Central memory CD4-positive, alpha-beta T cell (primary cell): ENCODE results near the gene GSTP1.
"Not testable (repeated sequence)": the region's sequence is repeated elsewhere in the genome, so short reads cannot be mapped to it uniquely, and the experiment has no call there.

Experiments
- DNase-seq: peaks from one replicate; pipeline ENCODE4 v3.0.0; 2022

The GSTP1 gene

DNA sequence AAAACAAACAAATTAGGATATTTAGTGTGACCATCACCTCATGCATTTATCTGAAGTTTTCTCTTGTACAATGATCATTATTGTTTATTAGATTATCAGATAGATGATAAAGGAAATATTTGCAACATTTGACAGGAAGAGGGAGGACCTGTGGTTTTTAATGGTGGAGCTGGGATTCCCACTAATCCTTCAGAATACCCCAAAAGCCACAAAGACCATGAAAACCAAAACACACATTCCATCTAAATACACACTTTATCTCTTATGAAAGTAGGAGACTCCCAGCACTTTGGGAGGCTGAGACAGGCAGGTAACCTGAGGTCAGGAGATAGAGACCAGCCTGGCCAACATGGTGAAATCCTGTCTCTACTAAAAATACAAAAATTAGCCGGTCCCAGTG lies 15.5 kb downstream of the GSTP1 start:
- no peak for DNase-seq

DNA sequence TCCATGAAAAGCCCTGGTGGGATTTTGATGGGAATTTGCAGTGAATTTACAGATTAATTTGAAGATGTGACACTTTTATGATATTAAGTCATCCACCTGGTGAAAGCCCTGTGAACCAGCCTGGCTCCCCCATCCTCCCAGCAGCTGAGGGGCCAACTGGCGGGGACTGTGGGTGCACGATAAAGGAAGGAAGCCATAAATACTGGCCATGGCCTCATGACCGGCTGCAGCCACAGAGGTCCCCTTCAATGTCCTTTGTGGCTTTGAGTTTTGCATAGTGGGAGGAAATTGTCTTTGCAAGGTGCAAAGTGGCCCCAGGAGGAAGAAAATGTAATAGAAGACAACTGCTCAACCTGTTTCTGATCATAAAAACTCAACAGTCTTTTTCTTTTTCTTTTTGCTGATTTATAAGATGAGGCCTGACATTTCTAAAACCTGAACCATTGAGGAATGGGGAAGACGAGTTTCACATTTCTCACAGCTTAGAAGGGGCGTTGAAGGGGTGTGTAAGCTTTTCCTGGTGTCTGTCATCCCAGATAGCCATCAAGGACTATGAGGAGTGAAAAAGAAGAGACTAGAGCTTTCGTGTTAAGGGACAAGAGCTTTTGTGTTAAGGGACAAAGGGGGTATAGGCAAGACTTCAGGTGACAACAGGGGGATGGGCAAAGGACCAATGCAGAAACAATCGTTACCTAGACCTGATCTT lies 16.9 kb downstream of the GSTP1 start:
- no peak for DNase-seq

DNA sequence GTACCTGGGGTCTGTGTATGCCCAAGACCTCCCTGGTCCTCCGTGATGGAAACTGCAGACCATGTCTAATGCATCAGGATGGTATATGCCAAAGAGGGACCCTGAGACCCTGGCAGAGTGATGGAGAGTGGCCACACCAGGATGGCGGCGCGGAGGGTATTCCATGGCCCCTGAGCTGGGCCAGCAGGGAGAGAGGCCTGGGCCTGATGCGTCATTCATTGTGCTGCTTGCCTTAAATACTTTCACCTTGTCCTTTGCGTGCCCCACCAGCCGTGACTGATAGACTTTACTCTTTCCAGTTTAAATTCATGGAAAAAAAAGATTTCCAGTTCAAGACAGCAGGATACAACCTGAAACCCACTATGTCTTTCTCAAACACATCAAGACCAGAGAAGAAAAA lies 17.5 kb downstream of the GSTP1 start:
- DNase-seq, result no peak

DNA sequence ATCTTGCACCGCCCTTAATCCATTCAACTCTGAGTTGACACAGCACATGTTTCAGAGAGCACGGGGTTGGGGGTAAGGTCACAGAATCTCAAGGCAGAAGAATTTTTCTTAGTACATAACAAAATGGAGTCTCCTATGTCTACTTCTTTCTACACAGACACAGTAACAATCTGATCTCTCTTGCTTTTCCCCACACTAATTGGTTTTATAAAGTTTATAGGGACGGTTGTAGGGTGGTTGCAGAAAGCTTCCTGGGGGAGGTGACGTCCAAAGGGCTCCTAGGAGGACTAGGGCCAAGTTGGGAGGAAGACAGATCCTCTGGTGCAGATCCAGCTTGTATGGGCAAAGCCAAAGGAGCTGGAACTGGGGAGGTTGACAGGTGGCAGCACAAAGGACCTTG lies 20.5 kb downstream of the GSTP1 start:
- DNase-seq, result not testable (repeated sequence)

DNA sequence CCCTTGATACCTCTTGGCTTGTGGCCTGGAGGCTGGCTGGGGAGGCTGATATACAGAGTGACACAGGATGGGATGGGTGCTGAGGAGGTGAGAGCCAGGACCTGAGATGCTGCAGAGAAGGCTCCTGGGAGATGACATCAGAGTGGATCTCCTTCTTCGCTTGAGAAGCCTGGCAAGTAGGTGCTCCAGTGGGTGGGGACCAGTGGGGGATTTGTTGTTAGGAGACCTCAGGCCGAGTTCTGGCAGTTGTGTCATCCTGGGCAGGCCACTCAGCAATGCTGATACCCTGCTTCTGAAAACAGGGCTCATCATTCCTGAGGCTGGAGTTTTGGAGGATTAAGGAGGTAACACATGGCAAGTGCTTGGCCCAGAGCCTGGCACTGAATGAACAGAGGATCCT lies 21.2 kb downstream of the GSTP1 start:
- DNase-seq, result no peak

DNA sequence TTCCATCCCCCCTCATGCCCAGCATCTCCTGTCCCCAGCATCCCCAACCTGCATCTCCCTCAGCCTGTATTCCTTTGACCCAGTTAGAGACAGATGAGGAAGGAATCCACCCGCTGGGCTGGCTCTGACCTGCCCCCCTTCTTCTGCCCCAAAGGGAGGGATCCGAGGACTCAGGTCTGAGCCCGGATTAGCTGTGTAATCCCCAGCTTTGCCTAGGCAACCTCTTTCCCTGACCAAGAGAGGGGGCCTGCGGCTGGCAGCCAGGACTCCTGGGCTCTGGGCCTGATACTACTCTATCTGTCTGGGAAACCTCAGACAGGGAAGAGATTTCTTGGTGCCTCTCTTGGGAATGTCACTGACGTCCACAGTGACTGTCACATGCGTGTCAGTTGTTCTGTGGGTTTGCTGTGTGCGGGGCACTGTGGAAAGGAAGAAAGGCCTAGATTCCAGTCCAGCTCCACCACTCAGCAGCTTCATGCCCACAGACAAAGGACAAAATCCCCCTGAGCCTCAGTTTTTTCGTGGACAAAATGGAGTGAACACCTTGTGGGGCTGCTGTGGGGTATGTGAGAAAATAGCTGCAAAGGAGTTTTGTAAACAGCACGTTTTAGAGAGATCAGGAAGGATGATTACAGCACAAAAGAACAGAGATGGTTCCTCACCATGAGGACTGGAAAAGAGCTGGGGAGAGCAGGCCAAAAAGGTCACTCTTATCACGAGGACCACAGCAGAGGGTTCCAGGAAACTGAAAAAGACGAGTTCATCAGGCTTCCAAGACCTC lies 21.8 kb downstream of the GSTP1 start:
- DNase-seq, result no peak

DNA sequence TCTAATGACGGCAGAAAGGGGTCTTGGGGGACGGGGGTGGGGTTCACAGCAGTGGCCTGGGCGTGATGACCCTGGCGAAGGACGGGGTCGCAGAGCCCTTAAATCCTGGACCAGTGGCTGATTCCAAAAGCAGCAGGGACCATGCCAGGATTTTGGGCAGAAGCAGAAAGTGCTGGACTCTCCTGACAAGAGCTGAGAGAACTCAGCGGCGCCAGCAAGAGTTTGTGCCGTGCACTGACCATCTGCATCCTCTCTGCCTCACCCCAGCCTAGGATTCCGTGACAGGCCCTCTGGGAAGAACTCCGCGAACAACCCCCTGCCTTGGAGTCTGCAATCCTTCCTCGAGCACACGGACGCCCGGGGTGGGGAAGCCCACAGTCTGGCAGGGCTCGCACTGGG lies 22.5 kb downstream of the GSTP1 start:
- DNase-seq, result no peak

DNA sequence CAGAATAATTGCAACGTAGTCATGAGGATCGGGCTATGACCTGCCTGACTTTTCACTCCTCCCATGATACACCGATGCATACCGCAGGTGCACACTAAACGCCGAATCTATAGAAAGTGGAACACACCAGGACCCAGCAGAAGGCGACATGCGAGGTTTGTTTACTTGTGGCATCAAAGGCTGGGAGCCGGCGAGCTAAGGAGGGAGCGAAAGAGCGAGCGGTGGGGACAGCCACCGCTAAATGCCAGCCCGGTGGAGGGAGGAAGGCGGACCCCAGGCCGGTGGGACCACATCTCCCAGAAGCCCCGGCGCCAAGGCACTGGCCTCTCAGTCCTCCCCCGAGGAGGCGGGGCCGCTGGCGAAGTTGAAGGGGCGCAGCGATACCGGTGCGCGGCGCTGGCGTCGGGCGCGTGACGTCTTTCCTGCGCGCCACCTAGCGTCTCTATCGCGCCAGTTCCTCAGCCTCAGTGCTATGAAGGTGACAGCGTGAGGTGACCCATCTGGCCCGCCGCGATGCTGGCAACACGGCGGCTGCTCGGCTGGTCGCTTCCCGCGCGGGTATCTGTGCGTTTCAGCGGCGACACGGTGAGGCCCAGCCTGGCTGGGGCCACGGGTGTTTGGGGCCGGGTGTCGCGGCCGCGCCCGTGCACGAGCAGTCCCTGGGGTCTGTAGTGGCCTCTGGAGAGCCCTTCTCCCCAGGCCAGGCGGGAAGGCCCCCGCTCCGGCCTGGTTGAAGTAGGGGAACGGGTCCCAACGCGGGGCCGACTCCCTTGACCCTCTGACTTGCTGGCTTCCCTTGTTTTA lies 23.1 kb downstream of the GSTP1 start, which contains the start of gene NDUFV1:
NDUFV1 (plus strand) TSS at position 445 of the 804 bp plus-strand sequence; CDS start at position 514, 69 bp downstream.
- DNase-seq, result peak; percentile 93

DNA sequence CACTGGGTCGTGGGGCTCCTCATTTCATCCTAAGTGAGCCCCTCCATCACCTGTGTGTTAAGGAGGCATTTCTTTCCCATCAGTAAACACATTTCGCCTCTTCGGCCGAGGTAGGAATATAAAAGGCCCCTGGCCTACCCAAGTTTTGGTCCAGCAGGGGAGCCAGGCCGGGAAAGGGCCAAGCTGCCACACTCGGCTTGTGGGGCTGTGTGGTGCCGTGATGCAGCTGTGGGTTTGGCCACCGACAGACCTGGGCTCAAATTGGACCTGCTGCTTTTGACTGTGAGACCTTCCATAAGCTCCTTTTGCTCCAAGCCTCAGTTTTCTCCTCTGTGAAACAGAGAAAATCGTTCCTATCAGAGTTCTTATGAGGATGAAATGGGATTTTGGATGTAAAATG lies 23.9 kb downstream of the GSTP1 start:
- DNase-seq, result no peak

DNA sequence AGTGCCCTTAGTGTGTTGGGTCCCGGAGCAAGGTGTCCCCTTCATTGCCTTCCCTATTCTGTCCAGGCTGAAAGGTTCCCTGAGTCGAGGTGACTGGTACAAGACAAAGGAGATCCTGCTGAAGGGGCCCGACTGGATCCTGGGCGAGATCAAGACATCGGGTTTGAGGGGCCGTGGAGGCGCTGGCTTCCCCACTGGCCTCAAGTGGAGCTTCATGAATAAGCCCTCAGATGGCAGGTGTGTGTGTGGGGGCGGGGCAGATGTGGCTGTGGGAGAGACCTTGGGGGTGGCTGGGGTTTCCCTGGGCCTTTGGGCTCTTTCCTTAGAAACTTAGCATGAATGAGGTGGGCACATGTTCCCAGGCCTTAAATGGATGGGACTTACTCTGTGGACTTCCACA lies 24.9 kb downstream of the GSTP1 start:
- DNase-seq, result no peak

DNA sequence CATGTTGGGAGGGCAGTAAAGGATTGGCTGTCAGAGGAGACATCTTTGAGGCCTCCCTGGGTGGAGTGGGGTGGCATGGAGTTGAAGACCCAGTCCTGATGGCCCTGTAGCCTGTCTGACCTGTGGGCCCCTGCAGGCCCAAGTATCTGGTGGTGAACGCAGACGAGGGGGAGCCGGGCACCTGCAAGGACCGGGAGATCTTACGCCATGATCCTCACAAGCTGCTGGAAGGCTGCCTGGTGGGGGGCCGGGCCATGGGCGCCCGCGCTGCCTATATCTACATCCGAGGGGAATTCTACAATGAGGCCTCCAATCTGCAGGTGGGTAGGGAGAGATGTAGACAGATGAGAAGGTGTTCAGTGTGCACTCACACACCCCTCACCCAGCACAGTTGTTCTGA lies 25.7 kb downstream of the GSTP1 start:
- DNase-seq, result no peak

DNA sequence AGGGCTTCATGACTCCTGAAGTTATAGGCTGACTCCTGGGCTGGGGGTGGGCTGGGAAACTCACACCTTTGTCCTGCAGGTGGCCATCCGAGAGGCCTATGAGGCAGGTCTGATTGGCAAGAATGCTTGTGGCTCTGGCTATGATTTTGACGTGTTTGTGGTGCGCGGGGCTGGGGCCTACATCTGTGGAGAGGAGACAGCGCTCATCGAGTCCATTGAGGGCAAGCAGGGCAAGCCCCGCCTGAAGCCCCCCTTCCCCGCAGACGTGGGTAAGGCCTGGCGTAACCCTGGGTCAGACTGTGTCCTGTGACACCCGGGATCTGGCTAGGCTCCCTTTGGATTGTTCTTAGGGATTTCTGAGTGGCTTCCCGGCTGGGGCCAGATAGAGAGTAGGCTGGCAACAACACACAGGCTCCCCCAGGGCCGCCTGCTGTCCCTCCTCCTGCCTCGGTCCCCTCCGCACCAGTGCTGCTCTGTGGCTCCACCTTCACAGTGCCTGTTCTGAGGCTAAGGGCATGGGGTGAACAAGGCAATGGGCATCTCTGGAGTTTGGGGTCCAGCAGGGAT lies 26.8 kb downstream of the GSTP1 start:
- no peak for DNase-seq

DNA sequence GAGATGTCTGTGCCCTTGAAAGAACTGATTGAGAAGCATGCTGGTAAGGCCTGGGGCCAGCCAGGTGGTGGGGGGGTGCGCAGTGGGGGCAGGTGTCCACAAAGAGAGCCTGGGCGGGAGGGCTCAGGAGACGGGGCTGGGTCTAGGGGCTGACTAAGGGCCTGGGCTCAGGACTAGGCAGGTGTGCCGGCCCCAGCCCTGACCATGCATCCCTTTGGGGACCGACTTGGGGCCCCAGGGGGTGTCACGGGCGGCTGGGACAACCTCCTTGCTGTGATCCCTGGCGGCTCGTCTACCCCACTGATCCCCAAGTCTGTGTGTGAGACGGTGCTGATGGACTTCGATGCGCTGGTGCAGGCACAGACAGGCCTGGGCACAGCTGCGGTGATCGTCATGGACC lies 27.6 kb downstream of the GSTP1 start:
- DNase-seq, result no peak

DNA sequence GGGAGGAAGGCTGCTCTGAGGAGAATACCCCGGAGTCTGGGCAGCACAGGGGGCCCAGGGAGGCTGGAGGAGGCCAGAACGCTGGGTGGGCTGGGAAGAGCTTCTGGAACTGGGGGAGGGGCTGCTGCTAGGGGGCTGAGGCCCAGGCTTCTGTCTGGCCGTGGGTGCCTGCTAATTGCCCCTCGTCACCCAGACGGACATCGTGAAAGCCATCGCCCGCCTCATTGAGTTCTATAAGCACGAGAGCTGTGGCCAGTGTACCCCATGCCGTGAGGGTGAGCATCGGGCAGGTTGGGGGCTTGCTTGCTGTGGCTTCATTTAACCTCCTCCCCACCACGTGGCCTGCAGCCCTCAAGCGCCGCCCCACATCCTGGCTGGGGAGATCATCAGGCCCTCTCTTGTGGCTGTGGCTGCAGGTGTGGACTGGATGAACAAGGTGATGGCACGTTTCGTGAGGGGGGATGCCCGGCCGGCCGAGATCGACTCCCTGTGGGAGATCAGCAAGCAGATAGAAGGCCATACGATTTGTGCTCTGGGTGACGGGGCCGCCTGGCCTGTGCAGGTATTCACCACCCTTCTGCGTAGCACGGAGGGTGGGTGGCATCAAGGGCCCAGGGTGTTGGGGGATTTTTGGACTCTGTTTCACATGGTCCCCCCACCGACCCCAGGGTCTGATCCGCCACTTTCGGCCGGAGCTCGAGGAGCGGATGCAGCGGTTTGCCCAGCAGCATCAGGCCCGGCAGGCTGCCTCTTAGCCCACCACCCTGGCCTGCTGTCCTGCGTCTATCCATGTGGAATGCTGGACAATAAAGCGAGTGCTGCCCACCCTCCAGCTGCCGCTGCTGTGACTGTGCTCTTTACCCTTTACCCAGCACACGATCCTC lies 28.3 kb downstream of the GSTP1 start:
- no peak for DNase-seq

DNA sequence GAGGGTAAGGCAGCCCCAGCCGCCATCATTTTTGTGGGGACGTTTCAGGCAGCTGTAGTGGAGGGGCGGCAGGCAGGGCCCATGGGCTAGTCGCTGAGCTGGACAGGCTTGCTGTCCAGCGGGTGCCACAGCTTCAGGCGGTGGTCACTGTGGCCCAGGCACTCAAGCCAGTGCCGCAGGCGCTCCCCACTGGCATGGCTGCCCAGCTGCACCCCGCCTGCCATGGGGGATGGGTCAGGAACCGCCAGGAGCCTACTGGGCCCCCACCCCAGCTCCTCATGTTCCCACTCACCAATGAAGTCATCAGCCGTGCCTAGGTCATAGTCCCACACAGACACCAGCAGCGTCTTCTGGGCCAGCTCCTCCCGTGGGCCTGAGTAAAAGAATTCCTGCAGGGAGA lies 29.1 kb downstream of the GSTP1 start:
- no peak for DNase-seq

DNA sequence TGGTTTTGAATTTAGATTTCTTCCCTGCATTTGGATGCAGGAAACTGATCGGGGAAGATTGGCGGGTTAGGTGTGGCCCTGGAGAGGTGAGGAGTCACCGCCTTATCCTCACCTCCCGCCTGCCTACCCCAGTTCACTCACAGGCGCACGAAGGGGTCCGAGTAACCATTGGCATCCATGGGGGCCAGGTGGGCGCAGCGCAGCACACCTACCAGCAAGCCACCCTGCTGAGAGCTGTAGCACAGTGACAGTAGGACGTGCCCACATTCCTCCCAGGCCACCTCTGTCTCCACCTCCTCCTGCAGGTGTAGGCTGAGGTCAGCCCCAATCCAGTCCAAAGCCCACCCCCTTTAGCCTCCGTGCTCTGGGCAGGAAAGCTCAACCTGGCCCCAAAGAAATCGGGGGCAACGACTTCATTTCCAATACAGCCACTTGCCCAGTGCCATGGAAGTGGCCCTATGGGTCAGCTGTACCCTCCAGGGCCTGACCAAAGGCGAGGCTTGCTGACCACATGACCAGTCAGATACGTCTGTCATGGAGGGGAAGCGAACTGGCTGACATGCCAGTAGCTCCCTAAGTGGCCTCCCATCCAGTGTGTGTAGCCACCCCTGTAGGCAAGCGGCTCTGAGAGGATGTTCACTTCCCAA lies 29.8 kb downstream of the GSTP1 start:
- no peak for DNase-seq

DNA sequence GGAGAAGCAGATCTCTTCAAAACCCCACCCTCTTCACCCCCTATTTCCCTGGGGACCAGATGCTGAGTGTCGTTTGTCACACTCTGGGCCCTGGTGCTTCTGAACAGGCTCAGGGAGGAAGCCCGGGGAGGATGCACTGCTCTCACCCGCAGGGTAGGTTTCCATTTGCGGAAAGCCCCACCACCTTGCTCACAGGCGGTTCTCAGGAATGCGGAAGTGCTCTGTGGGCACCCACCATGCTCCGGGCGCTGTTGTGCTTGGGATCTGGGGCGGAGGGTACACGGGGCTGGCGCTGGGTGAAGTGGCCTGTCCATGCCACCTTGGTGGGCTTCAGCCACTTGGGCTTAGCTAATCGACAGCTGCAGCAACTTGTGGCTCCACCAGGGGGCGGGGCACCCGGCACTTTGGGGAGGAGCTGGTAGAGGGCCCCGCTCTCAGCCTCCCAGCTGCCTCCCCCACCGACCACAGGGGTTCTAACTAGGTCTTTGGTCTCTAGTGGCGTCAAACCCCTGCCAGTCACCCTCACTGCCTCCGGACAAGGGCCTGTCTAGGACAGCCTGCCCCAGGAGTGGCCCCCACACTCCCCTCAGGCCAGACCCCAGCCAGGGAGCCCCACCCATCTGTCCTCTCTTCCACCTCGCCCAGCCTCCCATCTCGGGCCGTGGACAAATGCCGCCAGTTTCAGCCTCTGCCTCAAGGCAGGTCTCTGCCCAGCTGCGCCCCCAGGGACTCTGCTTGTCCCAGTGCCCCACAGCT lies 30.5 kb downstream of the GSTP1 start:
- peak; percentile 87 for DNase-seq

DNA sequence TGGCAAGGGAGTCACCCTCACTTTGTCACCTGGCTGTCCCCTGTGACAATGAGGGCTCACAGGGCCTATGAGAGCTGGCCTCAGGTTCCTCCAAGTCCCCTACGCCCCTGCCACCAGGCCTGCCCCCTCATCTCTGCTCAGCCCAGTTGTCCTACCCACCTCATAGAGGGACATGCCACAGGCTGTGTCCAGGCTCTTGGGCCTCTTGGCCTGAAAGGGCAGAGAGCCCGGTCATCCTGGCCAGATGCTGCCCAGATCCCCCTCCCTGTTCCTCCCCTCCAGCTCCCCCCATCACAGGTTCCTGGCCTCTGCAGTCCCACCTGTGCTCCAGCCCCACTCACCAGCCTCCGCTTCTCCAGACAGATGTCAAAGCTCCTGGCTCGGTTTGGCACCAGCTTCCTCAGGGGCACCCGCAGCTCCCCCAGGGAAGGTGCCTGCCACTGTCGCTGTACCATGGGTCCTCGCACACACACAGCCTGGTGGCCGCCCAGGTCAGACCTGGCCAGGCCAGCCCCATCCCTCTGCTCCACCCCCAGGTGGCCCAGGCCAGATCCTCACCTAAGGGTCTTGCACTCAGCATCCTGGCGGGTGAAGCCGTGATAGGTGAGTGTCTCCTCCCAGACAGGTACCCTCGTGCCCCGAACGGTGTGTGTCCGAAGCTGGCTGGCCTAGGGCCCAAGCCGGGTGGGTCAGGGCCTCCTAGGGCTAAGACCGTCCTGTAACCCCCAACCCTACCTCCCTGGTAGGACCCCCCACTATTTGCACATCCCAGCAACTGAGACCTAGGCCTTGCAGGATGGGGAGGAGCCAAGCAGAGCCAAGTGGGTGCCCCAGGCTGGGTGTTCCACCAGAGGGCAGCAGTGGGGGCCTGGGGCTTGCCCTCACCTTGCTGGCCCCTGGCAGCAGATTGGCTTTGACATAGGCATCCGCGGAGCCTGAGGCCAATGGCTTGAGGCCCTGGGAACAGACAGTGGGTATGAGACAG lies 31.4 kb downstream of the GSTP1 start:
- no peak for DNase-seq

DNA sequence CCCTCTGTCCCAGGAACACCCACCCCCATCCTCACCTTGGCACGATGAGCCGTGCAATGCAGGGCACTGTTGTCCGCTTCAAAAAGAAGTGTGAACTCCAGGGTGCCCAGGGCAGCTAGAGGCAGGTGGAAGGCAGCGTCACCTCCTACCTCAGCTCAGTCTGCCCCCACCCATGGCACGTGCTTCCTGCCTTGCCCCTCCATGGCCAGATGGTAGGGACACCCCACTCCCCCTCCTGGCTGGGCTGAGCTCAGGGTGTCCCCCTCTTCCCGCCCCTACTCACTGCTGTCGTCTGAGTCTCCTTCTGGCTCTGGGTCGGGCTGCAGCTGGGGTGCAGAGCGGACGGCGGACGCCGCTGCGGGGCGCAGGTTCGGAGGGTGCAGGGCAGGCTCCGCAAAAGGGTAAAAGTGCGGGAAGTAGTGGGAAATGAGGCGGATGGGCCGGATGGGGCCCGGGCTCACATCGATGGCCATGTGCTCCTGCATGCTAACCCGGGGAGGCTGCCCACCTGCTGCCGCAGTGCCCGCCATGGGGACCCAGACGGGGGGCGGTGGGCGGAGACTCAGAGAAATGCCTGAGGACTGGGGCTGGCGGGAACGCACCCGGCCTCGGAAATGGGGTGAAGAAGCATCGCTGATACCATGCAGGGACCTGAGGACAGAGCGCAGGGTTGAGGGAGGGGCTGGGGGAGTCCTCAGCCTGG lies 32.3 kb downstream of the GSTP1 start:
- DNase-seq, result no peak
